ENCODE results near the gene ATP6V0D1.

ATP6V0D1 gene

GRCh38 chr16:67518676-67519075 is 37.7 kb upstream of the ATP6V0D1 start:
- no peaks in the 10 kb centered on the region for H3K9me3 ChIP-seq (ENCODE audit: control insufficient read depth, insufficient read depth, low read depth, low read length)
- TF ChIP-seq, protein P1, sequence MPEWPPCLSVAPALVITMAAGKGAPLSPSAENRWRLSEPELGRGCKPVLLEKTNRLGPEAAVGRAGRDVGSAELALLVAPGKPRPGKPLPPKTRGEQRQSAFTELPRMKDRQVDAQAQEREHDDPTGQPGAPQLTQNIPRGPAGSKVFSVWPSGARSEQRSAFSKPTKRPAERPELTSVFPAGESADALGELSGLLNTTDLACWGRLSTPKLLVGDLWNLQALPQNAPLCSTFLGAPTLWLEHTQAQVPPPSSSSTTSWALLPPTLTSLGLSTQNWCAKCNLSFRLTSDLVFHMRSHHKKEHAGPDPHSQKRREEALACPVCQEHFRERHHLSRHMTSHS (tag by site-specific recombination; IDR thresholded peaks at IDR 0.05), result no peak
- TF ChIP-seq SP2 (tag by site-specific recombination; IDR thresholded peaks at IDR 0.05) (no peak), ZNF777 (tag by site-specific recombination; IDR thresholded peaks at IDR 0.05; ENCODE audit: borderline replicate concordance) (no peak), ZNF514 (tag by site-specific recombination; IDR thresholded peaks at IDR 0.05) (no peak), TSHZ1 (tag by site-specific recombination; IDR thresholded peaks at IDR 0.05; ENCODE audit: borderline replicate concordance) (no peak), ZNF266 (tag by site-specific recombination; IDR thresholded peaks at IDR 0.05; ENCODE audit: low read depth) (no peak), ZNF600 (tag by site-specific recombination; IDR thresholded peaks at IDR 0.05) (no peak)
- TF ChIP-seq, protein P2, sequence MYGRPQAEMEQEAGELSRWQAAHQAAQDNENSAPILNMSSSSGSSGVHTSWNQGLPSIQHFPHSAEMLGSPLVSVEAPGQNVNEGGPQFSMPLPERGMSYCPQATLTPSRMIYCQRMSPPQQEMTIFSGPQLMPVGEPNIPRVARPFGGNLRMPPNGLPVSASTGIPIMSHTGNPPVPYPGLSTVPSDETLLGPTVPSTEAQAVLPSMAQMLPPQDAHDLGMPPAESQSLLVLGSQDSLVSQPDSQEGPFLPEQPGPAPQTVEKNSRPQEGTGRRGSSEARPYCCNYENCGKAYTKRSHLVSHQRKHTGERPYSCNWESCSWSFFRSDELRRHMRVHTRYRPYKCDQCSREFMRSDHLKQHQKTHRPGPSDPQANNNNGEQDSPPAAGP (tag by site-specific recombination; IDR thresholded peaks at IDR 0.05), result no peak
- CTCF ChIA-PET, result interaction anchor here (0.7 to 2.1 kb wide), 3 partner anchors 79 to 126 kb away, joined by 3 to 6 read pairs (median 4); partner anchors contain the start of gene CARMIL2
- no peaks in the 10 kb centered on the region for H3K4me1 ChIP-seq (ENCODE audit: control insufficient read depth, insufficient read depth, low read length)
- POLR2A ChIA-PET, result no interaction called here
- H3K4me3 ChIP-seq (ENCODE audit: low read depth, low read length), result no peak overlapping the region
- no peaks in the 10 kb centered on the region for H3K36me3 ChIP-seq (ENCODE audit: control insufficient read depth in 2 of 2, insufficient read depth in 1 of 2, low read length in 2 of 2)
- no peak overlapping the region for H3K27ac ChIP-seq (ENCODE audit: extremely low read depth, low read depth, low read length)

DNA sequence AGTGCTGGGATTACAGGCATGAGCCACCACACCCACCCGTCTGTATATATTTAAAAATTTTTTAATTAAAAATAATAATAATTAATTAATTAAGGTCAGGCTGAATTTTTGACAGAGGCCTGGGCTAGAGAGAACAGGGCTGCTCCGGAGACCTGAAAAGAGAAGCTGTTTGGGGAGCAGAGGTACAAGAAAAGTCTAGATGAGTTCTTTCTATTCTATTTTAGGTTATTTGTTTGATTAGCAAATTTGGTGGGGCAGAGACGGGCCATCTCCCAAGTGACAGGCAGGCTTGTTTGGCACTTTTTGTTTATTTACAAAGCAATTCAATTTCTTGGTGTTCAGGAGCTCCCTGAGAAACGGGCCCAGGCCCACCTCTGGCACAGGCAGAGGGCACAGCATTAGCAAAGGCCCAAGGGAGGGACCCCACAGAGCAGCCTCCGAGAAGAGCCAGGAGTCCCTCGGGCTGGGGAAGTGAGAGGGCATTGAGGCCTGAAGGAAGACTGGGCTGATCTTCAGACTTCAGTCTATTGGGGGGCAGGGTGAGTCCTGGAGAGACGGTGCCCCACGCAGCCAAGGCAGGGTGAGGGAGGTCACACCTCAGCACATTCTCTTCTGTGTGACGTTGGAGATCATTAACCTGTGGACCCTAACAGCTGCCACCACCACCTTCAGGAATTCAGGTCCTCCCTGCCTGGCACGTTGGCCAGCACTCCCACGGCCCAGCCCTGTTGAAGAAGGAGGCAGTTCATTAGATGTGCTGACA is 36.9 kb upstream of the ATP6V0D1 start:
- H3K27ac ChIP-seq (ENCODE audit: extremely low read depth, low read depth, low read length), result no peak overlapping the region
- no peaks in the 10 kb centered on the region for H3K4me1 ChIP-seq (ENCODE audit: control insufficient read depth, insufficient read depth, low read length)
- no peaks in the 10 kb centered on the region for H3K9me3 ChIP-seq (ENCODE audit: control insufficient read depth, insufficient read depth, low read depth, low read length)
- CTCF ChIA-PET, result interaction anchor here (0.6 to 5.6 kb wide), 13 partner anchors 8 to 564 kb away, joined by 3 to 92 read pairs (median 4); partner anchors contain the start of genes ATP6V0D1 and CARMIL2
- POLR2A ChIA-PET, result interaction anchor here (0.8 kb wide), 1 partner anchor 37 kb away, joined by 3 read pairs; the partner anchor contains the start of gene ATP6V0D1
- no peak overlapping the region for H3K4me3 ChIP-seq (ENCODE audit: low read depth, low read length)
- H3K36me3 ChIP-seq (ENCODE audit: control insufficient read depth in 2 of 2, insufficient read depth in 1 of 2, low read length in 2 of 2), result no peaks in the 10 kb centered on the region
- no peak for TF ChIP-seq BCL11B (tag by site-specific recombination; IDR thresholded peaks at IDR 0.05; ENCODE audit: low read depth)
- TF ChIP-seq OSR2 (tag by site-specific recombination; IDR thresholded peaks at IDR 0.05), result no peak
- TF ChIP-seq ZNF561 (tag by site-specific recombination; IDR thresholded peaks at IDR 0.05; ENCODE audit: borderline replicate concordance), result no peak
- TF ChIP-seq, protein P3, sequence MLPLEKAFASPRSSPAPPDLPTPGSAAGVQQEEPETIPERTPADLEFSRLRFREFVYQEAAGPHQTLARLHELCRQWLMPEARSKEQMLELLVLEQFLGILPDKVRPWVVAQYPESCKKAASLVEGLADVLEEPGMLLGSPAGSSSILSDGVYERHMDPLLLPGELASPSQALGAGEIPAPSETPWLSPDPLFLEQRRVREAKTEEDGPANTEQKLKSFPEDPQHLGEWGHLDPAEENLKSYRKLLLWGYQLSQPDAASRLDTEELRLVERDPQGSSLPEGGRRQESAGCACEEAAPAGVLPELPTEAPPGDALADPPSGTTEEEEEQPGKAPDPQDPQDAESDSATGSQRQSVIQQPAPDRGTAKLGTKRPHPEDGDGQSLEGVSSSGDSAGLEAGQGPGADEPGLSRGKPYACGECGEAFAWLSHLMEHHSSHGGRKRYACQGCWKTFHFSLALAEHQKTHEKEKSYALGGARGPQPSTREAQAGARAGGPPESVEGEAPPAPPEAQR (tag by site-specific recombination; IDR thresholded peaks at IDR 0.05), result no peak
- TF ChIP-seq ZNF341 (tag by site-specific recombination; IDR thresholded peaks at IDR 0.05; ENCODE audit: low read depth), result no peak
- no peak for TF ChIP-seq ZNF555 (tag by site-specific recombination; conservative IDR thresholded peaks at IDR 0.05)
- no peak for TF ChIP-seq ZNF37A (tag by site-specific recombination; IDR thresholded peaks at IDR 0.05)
- no peak for TF ChIP-seq GFI1B (tag by site-specific recombination; IDR thresholded peaks at IDR 0.05)
- TF ChIP-seq, protein P4, sequence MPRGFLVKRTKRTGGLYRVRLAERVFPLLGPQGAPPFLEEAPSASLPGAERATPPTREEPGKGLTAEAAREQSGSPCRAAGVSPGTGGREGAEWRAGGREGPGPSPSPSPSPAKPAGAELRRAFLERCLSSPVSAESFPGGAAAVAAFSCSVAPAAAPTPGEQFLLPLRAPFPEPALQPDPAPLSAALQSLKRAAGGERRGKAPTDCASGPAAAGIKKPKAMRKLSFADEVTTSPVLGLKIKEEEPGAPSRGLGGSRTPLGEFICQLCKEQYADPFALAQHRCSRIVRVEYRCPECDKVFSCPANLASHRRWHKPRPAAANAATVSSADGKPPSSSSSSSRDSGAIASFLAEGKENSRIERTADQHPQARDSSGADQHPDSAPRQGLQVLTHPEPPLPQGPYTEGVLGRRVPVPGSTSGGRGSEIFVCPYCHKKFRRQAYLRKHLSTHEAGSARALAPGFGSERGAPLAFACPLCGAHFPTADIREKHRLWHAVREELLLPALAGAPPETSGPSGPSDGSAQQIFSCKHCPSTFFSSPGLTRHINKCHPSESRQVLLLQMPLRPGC (tag by site-specific recombination; IDR thresholded peaks at IDR 0.05), result no peak
- TF ChIP-seq, protein P5, sequence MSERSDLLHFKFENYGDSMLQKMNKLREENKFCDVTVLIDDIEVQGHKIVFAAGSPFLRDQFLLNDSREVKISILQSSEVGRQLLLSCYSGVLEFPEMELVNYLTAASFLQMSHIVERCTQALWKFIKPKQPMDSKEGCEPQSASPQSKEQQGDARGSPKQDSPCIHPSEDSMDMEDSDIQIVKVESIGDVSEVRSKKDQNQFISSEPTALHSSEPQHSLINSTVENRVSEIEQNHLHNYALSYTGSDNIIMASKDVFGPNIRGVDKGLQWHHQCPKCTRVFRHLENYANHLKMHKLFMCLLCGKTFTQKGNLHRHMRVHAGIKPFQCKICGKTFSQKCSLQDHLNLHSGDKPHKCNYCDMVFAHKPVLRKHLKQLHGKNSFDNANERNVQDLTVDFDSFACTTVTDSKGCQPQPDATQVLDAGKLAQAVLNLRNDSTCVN (tag by site-specific recombination; optimal IDR thresholded peaks at IDR 0.05), result no peak
